NCI-H187 (cell line): ENCODE data around the gene EZR.
"Not testable (repeated sequence)": the region's sequence is repeated elsewhere in the genome, so short reads cannot be mapped to it uniquely, and the experiment has no call there.

Experiments
- DNase-seq, 2 experiments: peaks; one replicate each; lab custom pipeline; 2025; lab: John Stamatoyannopoulos, UW

Gene EZR

GRCh38 chr6:158797331-158798310 is 21.5 kb downstream of the EZR start:
- DNase-seq, result no peak

- no peak for DNase-seq
These were observed 22.8 kb downstream of the EZR start for GRCh38 chr6:158796353-158796752.

GRCh38 chr6:158795516-158795915 is 23.7 kb downstream of the EZR start:
- no peak for DNase-seq

- DNase-seq, result no peak
These were observed 25.7 kb downstream of the EZR start for GRCh38 chr6:158793432-158793831.

GRCh38 chr6:158792505-158792904 is 26.7 kb downstream of the EZR start:
- DNase-seq, result not testable (repeated sequence)

- no peak for DNase-seq
These were observed 27.8 kb downstream of the EZR start for GRCh38 chr6:158791274-158791855.

GRCh38 chr6:158789115-158789917 is 29.9 kb downstream of the EZR start:
- DNase-seq, result no peak

- no peak for DNase-seq
These were observed 31.8 kb downstream of the EZR start for GRCh38 chr6:158787395-158787794.

- DNase-seq, result no peak
These were observed 32.4 kb downstream of the EZR start for GRCh38 chr6:158786645-158787304.

- no peak for DNase-seq
These were observed 34.1 kb downstream of the EZR start for GRCh38 chr6:158785036-158785435.

GRCh38 chr6:158784505-158784904 is 34.7 kb downstream of the EZR start:
- DNase-seq, result no peak

- DNase-seq, result no peak
These were observed 35.3 kb downstream of the EZR start for GRCh38 chr6:158783851-158784250.

- no peak for DNase-seq
These were observed 36.1 kb downstream of the EZR start for GRCh38 chr6:158783167-158783450.

GRCh38 chr6:158782432-158783166 is 36.6 kb downstream of the EZR start:
- no peak for DNase-seq

GRCh38 chr6:158781692-158782373 is 37.3 kb downstream of the EZR start:
- DNase-seq, result no peak

GRCh38 chr6:158780988-158781691 is 38.0 kb downstream of the EZR start:
- DNase-seq, result no peak

- no peak for DNase-seq
These were observed 38.8 kb downstream of the EZR start for GRCh38 chr6:158780246-158780884.

GRCh38 chr6:158778005-158778527 is 41.1 kb downstream of the EZR start:
- no peak for DNase-seq

- no peak for DNase-seq
These were observed 41.7 kb downstream of the EZR start for GRCh38 chr6:158777510-158777909.

- no peak for DNase-seq
These were observed 42.4 kb downstream of the EZR start for GRCh38 chr6:158776737-158777136.
